GM12878 (cell line): ENCODE data around the gene AP2A2. TPM values are rescaled to one million over a fixed set of nuclear protein-coding genes. Genes with fewer than 3 reads are reported as not detected.

Source experiments
- ATAC-seq: fragments of 200-7000 bp; cut with Tn5 transposase; 3 replicates; pipeline ENCODE4 v1.9.1; 2020; ENCODE audit warnings: mild to moderate bottlenecking, moderate library complexity
- BruUV-seq: library from RNA; stranded (reverse); fragments of 400-500 nt; replicated peaks from 2 replicates; lab custom pipeline; 2021; lab: Mats Ljungman, UMichigan
- CTCF ChIA-PET: fragments of 300-600 bp; sonication (Branson Sonifier 250); formaldehyde crosslinking; extraction: SDS; loops from one replicate; lab custom pipeline; 2021; ENCODE audit warnings: inconsistent platforms; lab: Yijun Ruan, JAX
- POLR2A ChIA-PET: fragments of 350-600 bp; formaldehyde crosslinking; extraction: SDS; loops from one replicate; lab custom pipeline; 2021; ENCODE audit warnings: inconsistent platforms; lab: Charles Lee
- RAD21 ChIA-PET: fragments of 300-600 bp; sonication (Branson Sonifier 250); formaldehyde crosslinking; loops from one replicate; lab custom pipeline; 2023; ENCODE audit warnings: antibody characterized with exemption; ENCODE audit not compliant: unreplicated experiment; lab: Charles Lee
- SMC1A ChIA-PET: fragments of 300-600 bp; sonication (Branson Sonifier 250); formaldehyde crosslinking; loops from one replicate; lab custom pipeline; 2023; ENCODE audit not compliant: unreplicated experiment, uncharacterized antibody; lab: Charles Lee
- DNase-seq: peaks from one replicate; pipeline ENCODE4 v3.0.0-alpha.2; 2011; ENCODE audit warnings: low read depth, low spot score
- FAIRE-seq: peaks from 3 replicates; lab custom pipeline; 2011; peaks lifted over from hg19 to GRCh38; lab: Jason Lieb, UNC
- H2AFZ ChIP-seq: 2 replicates; pipeline ENCODE4 v1.6.0; 2011; ENCODE audit warnings: low read depth, low read length, control low read depth; ENCODE audit not compliant: control insufficient read depth
- H3K27ac ChIP-seq: 2 replicates; pipeline ENCODE4 v1.5.1; 2011; ENCODE audit warnings: control low read depth; ENCODE audit not compliant: control insufficient read depth, insufficient read depth
- H3K27me3 ChIP-seq, 2 experiments: replicated peaks in 1 of 2; 2 replicates each; pipeline versions ENCODE4 v1.6.0 to v1.6.1; 2011; ENCODE audit warnings: low read length in 1 of 2; ENCODE audit not compliant: control insufficient read depth in 2 of 2, insufficient read depth in 2 of 2
- H3K36me3 ChIP-seq, 2 experiments: 2 replicates each; pipeline ENCODE4 v1.5.1; 2011; ENCODE audit warnings: low read length in 1 of 2; ENCODE audit not compliant: control insufficient read depth in 2 of 2, insufficient read depth in 2 of 2
- H3K4me1 ChIP-seq: 2 replicates; pipeline ENCODE4 v1.6.1; 2011; ENCODE audit warnings: mild to moderate bottlenecking, low read length, moderate library complexity, mixed read lengths; ENCODE audit not compliant: control insufficient read depth, insufficient read depth
- H3K4me2 ChIP-seq: 2 replicates; pipeline ENCODE4 v1.6.0; 2011; ENCODE audit warnings: control low read depth; ENCODE audit not compliant: control insufficient read depth, insufficient read depth
- H3K4me3 ChIP-seq: fragments of 200-600 bp; sonication (generic); 2 replicates; pipeline ENCODE4 v1.5.1; 2016
- H3K79me2 ChIP-seq: 2 replicates; pipeline ENCODE4 v1.6.0; 2011; ENCODE audit warnings: low read length; ENCODE audit not compliant: control insufficient read depth, insufficient read depth
- H3K9ac ChIP-seq: 2 replicates; pipeline ENCODE4 v1.8.0; 2011; ENCODE audit warnings: low read length, control low read depth, mixed read lengths; ENCODE audit not compliant: control insufficient read depth, insufficient read depth
- H3K9me3 ChIP-seq: replicated peaks from 3 replicates; pipeline ENCODE4 v1.5.1; 2011; ENCODE audit warnings: mild to moderate bottlenecking, low read length; ENCODE audit not compliant: control insufficient read depth, insufficient read depth
- H4K20me1 ChIP-seq: 2 replicates; pipeline ENCODE4 v1.6.0; 2011; ENCODE audit not compliant: control insufficient read depth, insufficient read depth
- BRCA1 ChIP-seq: IDR thresholded peaks from 2 replicates; pipeline ENCODE4 v1.6.1; 2011; ENCODE audit warnings: low read depth, low read length, improper control_type of control experiment
- CBX5 ChIP-seq: sonication (generic); IDR thresholded peaks from 2 replicates; pipeline ENCODE4 v1.6.1; 2016; ENCODE audit warnings: low read depth, moderate library complexity, mild to moderate bottlenecking, inconsistent platforms
- E2F8 ChIP-seq: fragments of 450-650 bp; IDR thresholded peaks from 2 replicates; pipeline ENCODE4 v1.6.1; 2018; ENCODE audit warnings: mild to moderate bottlenecking, low read depth, moderate library complexity; ENCODE audit not compliant: partially characterized antibody
- EGR1 ChIP-seq, 2 experiments: IDR thresholded peaks; 1 replicate in 1 of 2; 2 replicates in 1 of 2; pipeline ENCODE4 v1.6.1; 2011 to 2012; ENCODE audit warnings: low read depth in 2 of 2, low read length in 2 of 2, borderline replicate concordance in 1 of 2, mild to moderate bottlenecking in 1 of 2, moderate library complexity in 1 of 2
- ELK1 ChIP-seq: IDR thresholded peaks from 2 replicates; pipeline ENCODE4 v1.6.1; 2012; ENCODE audit warnings: low read depth, low read length, improper control_type of control experiment
- HDAC2 ChIP-seq: fragments of 200-600 bp; sonication (generic); IDR thresholded peaks from 2 replicates; pipeline ENCODE4 v1.6.1; 2017
- IRF3 ChIP-seq: fragments of 450-650 bp; IDR thresholded peaks from 2 replicates; pipeline ENCODE4 v1.6.1; 2014; ENCODE audit warnings: mild to moderate bottlenecking
- MYB ChIP-seq: fragments of 150-350 bp; IDR thresholded peaks from 2 replicates; pipeline ENCODE4 v1.6.1; 2014; ENCODE audit warnings: mild to moderate bottlenecking, low read depth, low read length, borderline replicate concordance
- NFIC ChIP-seq: IDR thresholded peaks from 2 replicates; pipeline ENCODE4 v1.6.1; 2012; ENCODE audit warnings: low read depth, mild to moderate bottlenecking, inconsistent platforms, low read length, moderate library complexity
- NRF1 ChIP-seq: conservative IDR thresholded peaks from 2 replicates; pipeline ENCODE4 v1.6.1; 2011; ENCODE audit warnings: mild to moderate bottlenecking, low read depth, low read length, improper control_type of control experiment
- ZSCAN29 ChIP-seq: fragments of 450-650 bp; IDR thresholded peaks from 2 replicates; pipeline ENCODE4 v1.6.1; 2017; ENCODE audit warnings: mild to moderate bottlenecking, moderate library complexity
- ZZZ3 ChIP-seq: IDR thresholded peaks from 2 replicates; pipeline ENCODE4 v1.6.1; 2011; ENCODE audit warnings: low read depth; ENCODE audit not compliant: control insufficient read depth, insufficient read length
- WGBS: methylation state at CpG from one replicate; pipeline ENCODE4 v1.1.6; 2016; ENCODE audit warnings: low lambda C conversion rate; ENCODE audit not compliant: insufficient replicate concordance, insufficient coverage; ENCODE audit errors: missing lambda C conversion rate; 5-methylcytosine and 5-hydroxymethylcytosine counted together
- in situ Hi-C: fragments of 300-500 bp; cut with MboI; formaldehyde crosslinking; loops from 9 replicates; pipeline ENCODE4 v1.14.3; 2018; ENCODE audit warnings: mixed read lengths
- intact Hi-C: fragments of 100-400 bp; cut with micrococcal nuclease; formaldehyde crosslinking; loops from one replicate; pipeline ENCODE4 v1.14.2; 2022; ENCODE audit not compliant: unreplicated experiment
- polyA plus RNA-seq, 11 experiments: library from polyadenylated mRNA; depleted of rRNA in 4 of 11; unstranded in 6 of 11; stranded (reverse) in 5 of 11; fragments of >200 nt; fragmentation: Nextera tagmentation in 4 of 11; fragmentation: Illumina TruSeq in 1 of 11; extraction: Ambion mirVana in 4 of 11; extraction: Trizol in 1 of 11; gene quantifications; 1 replicate in 1 of 11; 2 replicates in 10 of 11; pipeline versions ENCODE4 v1.2.1 to v1.2.3, GENCODE V29; 2011 to 2016; ENCODE audit warnings: inconsistent platforms in 2 of 11, missing spikeins in 2 of 11, low read depth in 1 of 11
- total RNA-seq, 4 experiments: library from RNA; depleted of rRNA in 3 of 4; stranded (reverse); fragments of >200 nt in 3 of 4; fragmentation: Illumina TruSeq in 1 of 4; extraction: Trizol in 1 of 4; gene quantifications; 2 replicates each; pipeline versions ENCODE4 v1.2.1 to v1.2.3, GENCODE V29; 2013 to 2021
- TF ChIP-seq, protein P1 (sequence below): IDR thresholded peaks from 2 replicates; pipeline ENCODE4 v1.6.1; 2012; ENCODE audit warnings: mild to moderate bottlenecking, low read depth, low read length

AP2A2 gene
- total and polyA plus RNA-seq, 10 of the 15 experiments (the other 5 are each of a cell fraction or from before 2014, with no cell fraction given) = 0.58 to 48.8 (median 18.2) TPM

DNA sequence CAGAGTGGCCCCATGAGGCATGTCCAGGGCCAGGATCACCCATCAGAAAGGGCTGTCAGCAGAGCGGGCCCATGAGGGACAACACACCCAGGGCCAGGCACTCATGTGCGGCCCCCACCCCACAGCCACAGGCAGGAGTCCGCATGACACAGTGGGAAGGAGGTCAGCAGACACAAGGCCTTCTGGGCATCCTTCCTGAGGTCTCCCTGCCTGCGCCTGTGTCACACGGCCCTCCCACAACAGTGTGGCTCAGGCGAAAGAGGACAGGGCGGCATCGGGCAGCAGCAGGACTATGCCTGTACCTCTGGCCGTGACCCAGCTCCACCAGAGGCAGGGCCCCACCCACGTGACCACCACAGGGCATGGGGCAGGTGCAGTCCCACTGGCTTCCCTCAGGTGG is 42.1 kb upstream of the AP2A2 start:
- DNase-seq (no peak), FAIRE-seq (no peak), ATAC-seq (no peak)
- Histone ChIP-seq H3K27me3 (no peaks in the 10 kb centered on the region), H3K36me3 (peaks cover 0 to 7% of the 10 kb centered on the region in 2 experiments; a peak in 3 of 4 replicates), H3K79me2 (no peaks in the 10 kb centered on the region), H3K4me2 (no peak overlapping the region), H3K9ac (no peak overlapping the region), H3K9me3 (no peaks in the 10 kb centered on the region), H3K4me1 (no peaks in the 10 kb centered on the region), H3K27ac (no peak overlapping the region), H4K20me1 (no peaks in the 10 kb centered on the region), H2AFZ (no peak overlapping the region), H3K4me3 (no peak overlapping the region)
- no TSS peak for BruUV-seq
- CTCF ChIA-PET = no interaction called here
- no peak for TF ChIP-seq BRCA1
- TF ChIP-seq NFIC = no peak
- no peak for TF ChIP-seq EGR1 (IDR thresholded peaks at IDR 0.05; ENCODE audit: borderline replicate concordance in 1 of 2, low read depth in 2 of 2, low read length in 2 of 2)
- TF ChIP-seq CBX5 = no peak
- no peak for TF ChIP-seq E2F8
- no peak for TF ChIP-seq HDAC2
- TF ChIP-seq ELK1 = no peak
- TF ChIP-seq, protein P1, sequence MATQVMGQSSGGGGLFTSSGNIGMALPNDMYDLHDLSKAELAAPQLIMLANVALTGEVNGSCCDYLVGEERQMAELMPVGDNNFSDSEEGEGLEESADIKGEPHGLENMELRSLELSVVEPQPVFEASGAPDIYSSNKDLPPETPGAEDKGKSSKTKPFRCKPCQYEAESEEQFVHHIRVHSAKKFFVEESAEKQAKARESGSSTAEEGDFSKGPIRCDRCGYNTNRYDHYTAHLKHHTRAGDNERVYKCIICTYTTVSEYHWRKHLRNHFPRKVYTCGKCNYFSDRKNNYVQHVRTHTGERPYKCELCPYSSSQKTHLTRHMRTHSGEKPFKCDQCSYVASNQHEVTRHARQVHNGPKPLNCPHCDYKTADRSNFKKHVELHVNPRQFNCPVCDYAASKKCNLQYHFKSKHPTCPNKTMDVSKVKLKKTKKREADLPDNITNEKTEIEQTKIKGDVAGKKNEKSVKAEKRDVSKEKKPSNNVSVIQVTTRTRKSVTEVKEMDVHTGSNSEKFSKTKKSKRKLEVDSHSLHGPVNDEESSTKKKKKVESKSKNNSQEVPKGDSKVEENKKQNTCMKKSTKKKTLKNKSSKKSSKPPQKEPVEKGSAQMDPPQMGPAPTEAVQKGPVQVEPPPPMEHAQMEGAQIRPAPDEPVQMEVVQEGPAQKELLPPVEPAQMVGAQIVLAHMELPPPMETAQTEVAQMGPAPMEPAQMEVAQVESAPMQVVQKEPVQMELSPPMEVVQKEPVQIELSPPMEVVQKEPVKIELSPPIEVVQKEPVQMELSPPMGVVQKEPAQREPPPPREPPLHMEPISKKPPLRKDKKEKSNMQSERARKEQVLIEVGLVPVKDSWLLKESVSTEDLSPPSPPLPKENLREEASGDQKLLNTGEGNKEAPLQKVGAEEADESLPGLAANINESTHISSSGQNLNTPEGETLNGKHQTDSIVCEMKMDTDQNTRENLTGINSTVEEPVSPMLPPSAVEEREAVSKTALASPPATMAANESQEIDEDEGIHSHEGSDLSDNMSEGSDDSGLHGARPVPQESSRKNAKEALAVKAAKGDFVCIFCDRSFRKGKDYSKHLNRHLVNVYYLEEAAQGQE = no peak
- no peak for TF ChIP-seq IRF3
- TF ChIP-seq NRF1 = no peak
- TF ChIP-seq MYB = no peak
- no peak for TF ChIP-seq ZSCAN29
- TF ChIP-seq ZZZ3 = no peak
- 72% methylated on average over 10 of the region's 10 CpGs for WGBS
- SMC1A ChIA-PET = no interaction called here
- intact Hi-C loops (no loop called here), in situ Hi-C loops (no loop called here)
- RAD21 ChIA-PET = no interaction called here
- POLR2A ChIA-PET = no interaction called here
